Activated T-helper 9 cell treated with anti-CD3 and anti-CD28 coated beads, Interleukin-2, amount 50 U/mL, for 16 hours (primary cell): ENCODE data around the gene MB.
"Not testable (repeated sequence)": the region's sequence is repeated elsewhere in the genome, so short reads cannot be mapped to it uniquely, and the experiment has no call there.

Experiments
- DNase-seq: peaks from one replicate; pipeline ENCODE4 v3.0.0-alpha.2; 2020; ENCODE audit warnings: low read depth

Gene MB

DNA sequence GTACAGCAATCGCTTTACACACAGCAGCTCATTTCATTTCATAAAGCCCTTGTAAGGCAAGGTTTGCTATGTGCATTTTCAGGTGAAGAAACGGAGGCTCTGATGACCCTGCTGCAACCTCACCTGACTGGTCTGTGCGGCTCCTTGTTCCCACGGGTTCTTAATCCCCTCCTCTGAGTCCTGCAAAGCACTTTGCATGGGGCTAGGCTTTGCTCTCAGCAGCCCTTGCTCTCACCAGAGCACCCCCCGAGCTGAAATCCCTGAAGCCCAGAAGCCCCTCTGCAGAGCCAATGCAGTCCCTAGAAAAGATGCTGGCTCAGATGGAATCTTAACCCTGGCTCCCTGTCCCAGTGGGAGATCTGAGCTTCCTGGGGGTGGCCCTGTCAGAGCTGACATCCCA is 20.1 kb upstream of the MB start:
- DNase-seq, result no peak

DNA sequence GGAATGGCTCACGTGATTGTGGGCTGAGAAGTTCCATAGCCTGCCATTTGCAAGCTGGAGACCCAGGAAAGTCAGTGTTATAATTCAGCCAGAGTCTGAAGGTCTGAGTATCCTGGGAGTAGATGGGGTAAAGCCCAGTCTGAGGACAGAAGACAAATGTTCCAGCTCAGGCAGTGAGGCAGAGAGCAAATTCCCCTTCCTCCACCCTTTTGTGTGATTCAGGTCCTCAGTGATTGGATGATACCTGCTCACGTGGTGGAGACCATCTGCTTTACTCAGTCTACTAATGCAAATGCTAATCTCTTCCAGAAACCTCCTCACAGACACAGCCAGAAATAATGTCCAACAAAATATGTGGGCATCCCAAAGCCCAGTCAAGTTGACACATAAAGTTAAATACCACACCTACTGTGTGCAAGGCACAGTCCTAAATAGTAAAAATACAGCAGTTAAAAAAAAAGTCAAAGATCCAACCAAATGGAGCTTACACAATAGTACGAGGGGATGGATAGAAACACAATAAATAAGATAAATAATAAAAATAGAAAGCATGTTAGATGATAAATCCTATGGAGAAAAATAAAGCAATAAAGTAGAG is 17.9 kb upstream of the MB start:
- DNase-seq, result no peak

DNA sequence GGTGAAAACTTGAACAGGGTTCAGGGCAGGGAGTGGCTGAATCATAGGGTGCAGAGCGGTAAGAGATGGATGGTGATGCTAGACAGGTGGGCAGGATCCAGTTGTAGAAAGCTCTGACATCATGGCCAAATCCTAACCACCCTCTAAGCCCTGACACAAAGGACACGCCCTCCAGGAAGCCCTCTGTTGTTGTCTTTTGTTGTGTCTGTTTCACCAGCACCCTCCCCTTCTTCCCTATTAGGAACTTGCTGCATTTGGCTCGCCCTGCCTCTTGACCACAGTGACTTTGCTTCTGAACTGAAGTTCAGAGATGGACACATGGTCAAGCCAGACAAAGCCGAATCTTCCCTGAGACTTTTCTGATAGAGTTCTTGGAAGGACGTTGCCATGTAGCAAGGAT is 16.9 kb upstream of the MB start:
- no peak for DNase-seq

DNA sequence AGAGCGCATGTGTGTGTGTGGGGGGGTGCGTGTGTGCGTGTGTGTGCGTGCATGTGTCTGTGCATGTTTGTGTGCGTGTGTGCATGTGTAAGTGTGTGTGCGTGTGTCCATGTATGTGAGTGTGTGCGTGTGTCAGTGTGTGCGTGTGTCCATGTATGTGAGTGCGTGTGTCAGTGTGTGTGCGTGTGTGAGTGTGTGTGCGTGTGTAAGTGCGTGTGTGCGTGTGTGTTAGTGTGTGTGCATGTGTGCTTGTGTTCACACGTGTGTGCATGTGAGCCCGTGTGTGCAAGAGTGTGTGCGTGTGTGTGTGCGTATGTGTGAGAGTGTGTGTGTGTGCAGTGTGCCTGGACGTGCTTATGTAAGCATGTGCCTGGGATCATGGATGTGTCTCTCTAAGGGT is 16.4 kb upstream of the MB start:
- no peak for DNase-seq

DNA sequence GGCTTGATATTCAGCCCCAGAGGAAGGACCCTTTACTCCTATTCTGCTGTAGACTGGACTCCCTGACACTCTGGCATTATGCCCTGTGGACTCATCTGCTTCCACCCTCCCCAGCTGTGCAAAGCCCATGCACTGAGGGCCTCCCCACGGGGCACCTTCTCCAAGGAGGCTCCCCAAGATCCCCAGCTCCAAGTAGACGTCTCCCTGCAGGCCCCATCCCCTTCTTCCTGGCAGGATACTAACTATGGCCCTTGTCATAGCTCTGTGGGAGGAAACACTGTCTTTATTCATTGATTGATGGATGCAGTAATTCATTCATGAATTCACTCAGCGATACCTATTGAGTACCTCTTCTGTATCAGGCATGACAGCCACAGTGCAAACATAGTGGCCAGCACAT is 15.8 kb upstream of the MB start:
- no peak for DNase-seq

DNA sequence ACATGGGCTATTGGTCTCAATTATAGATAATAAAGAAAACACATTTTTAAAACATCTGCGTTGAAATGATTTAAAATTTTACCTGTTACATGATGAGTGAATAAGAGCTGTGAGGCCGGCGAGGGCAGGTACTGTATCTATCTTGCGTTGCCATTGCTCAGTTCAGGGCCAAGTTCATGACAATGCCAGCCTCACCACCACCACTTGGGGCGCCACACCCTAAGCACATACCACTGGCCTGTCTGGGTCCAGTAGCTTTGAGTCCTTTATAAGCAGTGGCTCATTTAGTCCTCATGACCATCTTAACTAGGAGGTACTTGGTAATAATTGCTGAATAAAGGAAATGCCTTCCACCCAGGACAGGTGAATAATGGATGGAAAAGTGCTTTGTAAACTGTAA is 14.5 kb upstream of the MB start:
- DNase-seq, result no peak

DNA sequence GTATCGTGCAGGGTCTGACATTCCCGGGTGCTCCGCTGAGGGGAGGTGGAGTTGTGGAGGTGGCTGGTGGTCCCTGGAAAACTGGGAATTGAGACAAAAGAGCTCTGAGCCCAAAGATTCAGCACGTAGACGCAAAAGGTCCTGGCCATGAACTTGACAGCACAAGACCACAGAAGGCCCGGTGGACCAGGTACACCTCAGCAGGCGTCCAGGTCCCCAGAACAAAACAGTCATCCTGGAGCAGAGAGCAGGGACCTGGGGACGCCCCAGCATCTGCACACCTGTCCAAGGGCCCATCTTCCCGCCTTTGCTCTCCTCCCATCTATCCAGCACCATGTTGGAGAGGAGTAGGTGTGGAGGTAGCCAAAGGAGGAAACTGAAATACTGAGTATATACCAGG is 13.8 kb upstream of the MB start:
- no peak for DNase-seq

DNA sequence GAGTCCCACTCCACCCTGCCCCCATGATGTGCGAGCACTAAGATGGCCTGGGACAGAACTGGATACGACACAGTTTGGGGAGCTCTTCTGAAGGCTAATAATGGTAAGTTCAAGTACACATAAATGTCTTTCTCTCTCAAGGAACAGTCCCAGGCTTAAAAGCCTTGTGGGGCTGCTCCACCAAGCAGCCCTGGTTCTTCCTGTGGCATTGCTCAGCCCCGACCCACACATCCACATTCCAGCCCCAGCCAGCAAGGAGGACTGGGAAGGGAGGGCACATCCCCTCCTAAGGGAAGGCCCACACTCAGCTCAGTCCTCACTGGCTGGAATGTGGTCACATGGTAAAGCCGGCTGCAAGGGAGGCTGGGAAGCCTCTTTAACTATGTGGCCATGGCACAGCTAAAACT is 13.3 kb upstream of the MB start:
- no peak for DNase-seq

DNA sequence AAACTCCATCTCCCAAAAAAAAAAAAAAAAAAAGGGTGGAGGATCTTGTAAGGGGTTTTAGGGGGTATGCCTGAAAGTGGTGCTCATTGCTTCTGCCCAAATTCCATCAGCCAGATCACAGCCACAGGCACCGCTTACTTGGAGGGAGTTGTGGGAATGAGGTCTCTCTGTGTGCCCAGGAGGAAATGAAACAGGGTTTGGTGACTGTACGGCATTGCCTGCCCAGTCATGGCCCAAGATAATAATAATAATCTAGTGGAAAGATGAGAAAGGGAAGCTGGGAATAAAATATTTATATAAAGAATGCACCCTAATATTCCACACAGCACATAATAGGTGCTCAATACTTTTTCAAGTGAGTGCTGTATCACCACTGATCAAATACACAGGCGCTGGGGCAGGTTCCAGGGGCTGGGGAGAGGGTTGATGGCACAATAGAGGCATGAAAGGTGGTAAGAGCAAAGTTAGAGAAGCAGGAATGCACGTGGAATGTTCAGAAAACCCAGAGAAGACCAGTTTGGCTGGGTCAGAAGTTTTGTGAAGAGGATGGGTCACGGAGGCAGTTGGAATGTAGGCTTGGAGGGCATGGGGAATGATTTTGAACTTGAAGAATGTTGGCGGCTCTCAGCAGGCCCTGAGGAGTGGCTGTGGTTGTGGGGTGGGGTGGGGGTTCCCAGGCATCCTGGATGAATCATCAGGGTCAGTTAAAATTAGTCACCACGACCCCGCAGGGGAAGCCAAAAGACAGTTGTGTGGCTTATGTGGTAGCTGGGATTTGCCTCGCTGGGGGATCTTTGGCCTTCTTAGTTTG is 12.5 kb upstream of the MB start:
- peak; percentile 40 for DNase-seq

DNA sequence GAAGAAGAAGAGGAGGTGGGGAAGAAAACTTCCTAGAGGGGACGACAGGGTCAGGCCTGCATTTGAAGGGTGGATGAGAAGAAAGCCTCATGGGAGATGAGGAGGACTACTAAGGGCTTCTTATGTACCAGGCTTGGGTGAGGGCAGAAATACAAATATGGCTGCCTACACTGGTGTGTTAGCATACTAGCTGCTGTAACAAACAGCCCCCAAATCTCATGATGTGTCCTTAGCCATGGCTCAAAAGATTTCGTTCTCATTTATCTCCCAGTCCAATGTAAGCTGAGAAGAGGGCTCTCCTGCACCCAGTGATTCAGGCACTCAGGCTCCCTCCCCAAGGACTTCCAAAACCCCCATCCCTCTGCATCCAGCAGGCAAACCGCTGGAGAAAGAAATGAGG is 11.6 kb upstream of the MB start:
- DNase-seq, result no peak

DNA sequence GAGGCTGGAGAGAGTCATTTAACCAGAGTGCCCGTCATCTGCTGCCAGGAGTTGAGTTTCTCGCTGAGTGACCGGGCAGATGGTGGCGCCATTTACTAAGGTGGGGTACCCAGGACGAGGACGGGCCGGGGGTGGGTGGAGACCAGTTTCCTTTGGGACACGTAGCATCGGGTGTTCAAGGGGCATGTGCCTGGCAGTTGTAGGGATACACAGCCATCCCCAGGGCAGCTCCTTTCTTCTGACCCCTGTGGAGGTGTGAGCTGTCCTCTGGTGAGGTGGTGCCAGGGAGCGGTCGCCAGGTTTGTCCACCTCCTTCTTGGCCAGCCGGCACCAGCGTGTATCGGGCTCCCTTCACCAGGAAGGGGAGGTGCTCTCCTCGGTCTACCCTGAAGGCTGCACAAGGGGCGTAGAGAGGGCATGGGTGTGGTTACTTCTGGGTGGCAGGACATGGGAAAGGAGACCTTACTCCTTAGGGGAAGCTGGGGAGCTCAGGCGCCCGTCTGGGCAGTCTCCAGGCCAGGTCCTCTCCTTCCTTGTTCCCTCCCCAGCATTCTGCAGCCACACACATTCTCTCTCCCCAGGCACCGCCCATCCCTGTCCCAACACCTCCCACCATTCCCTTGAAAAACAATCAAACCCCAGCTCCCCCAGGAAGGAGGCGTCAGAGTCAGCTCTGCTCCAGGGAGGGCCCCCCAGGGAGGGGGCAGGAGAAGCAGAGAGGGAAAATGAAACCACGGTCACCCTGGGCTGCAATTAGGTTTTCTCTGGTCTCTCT is 10.3 kb upstream of the MB start:
- peak; percentile 28 for DNase-seq

DNA sequence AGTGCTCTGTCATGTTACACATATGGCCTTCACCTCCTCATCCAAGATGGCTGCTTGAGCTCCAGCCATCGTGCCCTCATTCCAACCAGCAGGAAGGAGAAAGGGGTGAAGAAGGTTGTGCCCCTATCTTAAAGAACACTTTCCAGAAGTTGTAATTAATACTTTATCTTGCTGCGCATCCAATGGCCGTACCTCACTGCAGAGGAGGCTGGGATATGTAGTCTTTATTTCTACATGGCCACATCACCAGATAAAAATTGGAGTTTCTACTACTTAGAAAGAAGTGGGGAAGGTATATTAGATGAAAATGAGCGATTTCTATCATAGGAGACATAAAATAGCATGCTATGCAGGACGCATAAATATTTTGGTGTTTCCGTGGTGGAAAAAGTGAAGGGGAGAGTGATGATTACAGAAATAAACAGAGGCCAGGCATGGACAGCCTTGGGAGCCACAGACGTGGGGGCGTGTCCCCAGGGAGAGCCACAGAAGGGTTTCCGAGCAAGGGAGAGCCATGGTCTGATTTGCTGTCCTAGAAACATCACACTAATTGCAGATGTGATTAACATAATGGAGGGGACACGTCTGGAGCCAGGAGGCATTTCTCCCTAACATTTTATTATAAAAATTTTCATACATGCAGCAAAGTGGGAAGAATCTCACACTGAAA is 8.8 kb upstream of the MB start:
- DNase-seq, result no peak

DNA sequence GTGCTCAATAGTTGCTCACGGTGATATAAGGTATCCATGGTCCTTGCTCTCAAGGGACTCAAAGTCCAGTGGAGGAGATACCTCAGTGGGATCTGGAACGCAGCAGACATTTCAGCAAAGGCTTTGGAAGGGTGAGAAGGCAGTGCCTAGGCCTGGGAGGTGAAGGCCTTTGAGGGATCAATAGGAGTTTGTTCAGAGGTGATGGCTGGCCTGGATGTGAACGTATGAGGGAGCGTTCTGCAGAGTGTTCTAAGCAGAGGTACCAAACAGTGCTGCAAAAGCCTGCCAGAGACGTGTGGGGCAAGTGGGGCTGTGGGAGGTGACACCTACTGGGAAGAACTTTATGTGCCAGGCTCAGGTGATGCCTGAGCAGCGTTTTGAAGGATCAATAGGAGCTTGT is 7.4 kb upstream of the MB start:
- DNase-seq, result no peak

DNA sequence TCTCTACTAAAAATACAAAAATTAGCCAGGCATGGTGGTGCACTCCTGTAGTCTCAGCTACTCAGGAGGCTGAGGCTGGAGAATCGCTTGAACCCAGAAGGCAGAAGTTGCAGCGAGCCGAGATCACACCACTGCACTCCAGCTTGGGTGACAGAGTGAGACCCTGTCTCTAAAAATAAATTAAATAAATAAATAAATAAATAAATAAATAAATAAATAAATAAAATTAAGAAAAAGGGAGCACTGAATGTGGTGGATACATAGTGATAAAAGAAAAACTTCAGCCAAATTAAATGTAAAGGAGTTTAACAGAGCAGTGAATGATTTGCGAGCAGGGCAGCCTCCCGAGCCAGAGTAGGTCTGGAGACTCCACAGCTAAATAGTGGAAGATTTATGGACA is 6.8 kb upstream of the MB start:
- DNase-seq, result not testable (repeated sequence)

DNA sequence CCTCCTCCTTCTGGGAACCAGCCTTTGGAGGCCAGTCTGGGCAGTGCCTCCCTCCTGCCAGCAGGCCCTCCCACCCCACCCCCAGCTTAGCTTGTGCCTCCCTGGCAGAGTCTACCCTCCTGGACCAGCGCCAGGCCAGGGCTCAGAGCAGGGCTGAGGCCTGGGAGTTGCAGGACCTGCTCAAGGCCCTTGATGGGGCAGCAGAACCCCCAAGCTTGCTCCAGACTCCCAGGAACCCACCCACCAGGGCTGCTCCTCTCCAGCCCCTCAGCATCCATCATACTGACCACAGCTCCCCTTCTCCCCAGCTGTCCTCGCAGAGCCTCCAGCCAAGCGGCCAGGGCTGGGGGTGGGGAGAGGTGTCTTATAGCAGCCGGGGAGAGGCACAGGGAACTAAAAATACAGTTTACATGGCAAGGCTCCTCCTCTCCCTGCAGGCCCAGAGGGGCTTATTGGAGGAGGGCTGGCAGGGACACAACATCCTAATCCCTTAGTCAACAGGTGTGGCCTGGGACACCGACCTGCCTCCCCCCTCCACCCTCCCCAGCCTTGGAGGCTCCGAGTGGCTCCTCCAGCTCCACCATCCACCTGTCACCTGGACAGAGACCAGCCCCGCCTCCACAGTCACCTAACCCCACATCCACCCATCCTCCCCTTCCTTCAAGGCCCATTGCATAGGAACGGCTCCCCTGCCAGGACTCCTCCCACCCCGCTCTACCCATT is 5.2 kb upstream of the MB start:
- no peak for DNase-seq

DNA sequence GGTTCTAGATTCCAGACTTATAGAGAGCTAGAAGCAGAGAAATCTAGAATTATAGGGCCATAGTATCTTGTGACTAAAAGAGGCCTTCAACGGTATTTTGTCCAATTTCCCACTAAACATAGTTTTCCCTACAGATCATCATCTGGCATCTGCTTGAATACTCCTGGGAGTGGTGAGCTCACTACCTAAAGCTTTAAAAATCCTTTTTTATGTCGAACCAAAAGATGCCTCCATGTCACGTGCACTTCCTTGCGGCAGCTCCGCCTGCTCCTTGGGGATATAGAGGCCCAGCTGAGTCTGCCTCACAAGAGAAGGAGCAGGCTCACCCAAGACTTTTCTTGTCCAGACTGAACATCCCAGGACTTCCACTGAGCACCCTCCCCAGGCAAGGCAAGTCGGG is 4.3 kb upstream of the MB start:
- no peak for DNase-seq

DNA sequence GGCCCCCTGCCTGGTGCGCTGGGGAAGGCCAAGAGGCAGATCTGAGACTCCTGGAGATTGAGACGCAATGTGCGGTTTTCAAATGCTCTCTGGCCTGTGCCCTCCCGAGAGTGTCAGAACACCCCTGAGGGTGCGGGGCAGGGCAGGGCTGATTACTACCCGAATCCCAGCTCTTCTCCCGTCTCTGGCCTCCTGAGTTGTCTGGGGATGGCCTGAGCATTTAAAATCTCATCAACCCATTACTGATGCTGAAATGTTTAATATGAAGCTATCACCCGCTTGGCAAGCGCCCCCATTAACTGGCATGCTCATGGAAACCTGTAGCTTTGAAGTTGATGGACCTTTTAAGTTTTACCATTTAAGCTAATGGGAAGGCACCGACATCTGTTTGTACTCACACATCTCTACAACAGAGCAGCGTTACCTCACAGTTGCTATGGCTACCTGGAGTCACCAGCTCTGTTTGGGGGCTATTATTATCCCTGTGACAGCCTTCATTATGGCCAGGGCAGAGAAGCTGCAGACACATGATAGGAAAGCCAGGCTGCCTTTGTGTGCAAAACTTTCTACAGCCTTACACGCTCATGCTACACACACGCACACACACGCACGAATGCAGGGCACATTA is 3.6 kb upstream of the MB start:
- DNase-seq, result no peak

DNA sequence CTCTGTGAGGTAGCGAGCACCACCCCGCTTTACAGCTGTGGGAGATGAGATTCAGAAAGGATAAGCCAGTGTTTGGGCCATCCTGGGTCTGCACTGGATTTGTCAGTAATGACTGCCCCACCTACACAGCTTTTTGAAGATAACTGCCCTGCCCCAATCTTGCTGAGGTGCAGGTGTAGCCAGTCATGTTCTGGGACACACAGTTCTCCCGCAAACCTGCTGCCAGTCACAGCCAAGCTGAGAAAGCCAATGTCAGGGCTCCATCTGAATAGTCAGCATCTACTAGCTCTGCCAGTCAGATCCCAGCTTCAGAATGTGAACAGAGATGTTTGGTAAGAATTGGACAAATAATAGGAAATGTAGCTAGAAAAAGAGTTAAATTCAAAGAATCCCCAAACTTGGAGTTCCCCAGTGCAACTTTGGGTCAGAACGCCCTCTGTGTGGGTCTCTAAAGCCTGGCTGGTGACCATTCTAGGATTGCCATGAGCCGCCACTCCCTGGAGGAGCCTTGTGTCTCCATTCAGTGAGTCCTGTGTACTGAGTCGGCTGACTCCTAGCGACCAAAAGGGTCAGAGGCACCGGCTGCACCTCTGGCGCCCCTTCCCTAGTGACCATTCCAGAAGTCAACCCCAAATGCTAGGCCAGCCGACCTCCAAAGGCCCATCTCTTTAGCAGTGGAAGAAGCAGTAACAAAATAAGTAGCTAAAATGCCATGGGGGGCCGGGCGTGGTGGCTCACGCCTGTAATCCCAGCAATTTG is 2.4 kb upstream of the MB start:
- DNase-seq, result no peak

DNA sequence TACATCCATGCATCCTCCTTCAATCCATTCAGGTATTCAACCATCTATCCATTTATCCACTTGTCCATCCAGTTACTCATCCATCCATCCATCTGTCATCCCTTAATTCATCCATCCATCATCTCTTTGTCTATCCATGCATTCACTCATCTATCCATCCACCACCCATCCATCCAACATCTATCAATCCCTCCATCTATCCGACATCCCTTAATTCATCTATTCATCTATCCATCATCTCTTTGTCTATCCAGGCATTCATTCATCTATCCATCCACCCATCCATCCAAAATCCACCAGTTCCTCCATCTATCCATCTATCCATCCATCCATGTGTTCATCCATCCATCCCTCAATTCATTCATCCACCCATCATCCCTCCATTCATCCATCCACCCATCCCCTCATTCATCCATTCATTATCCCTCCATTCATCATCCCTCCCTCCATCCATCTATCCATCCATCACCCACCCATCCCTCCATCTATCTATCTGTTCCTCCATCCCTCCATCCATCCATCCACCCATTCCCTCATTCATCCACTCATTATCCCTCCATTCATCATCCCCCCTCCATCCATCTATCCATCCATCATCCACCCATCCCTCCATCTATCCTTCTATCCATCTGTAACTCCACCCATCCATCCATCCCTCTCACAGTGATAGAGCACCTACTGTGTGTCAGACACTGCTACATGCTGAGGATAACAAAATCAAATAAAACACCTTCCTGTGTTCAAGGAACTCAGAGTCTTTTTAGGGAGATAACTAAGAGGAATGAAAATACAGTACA is 1.5 kb upstream of the MB start:
- no peak for DNase-seq

DNA sequence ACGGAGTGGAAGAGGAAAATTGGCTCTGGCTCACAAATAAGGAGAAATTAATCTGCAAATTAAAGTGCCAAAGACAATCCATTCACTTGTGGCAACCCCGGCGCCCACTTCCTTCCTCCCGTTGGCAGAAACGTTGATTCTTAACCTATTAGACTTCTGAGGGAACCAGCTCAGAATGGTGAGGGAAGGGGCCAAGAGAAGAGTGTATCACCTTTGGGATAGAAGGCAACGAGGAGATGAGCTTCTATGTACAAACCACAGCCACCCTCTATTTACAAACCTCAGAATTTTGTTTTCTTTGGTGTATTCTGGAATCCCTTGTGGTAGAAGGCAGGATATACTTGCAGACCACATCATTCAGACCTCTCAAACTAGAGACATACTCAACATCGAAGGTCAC is 1.1 kb downstream of the MB start:
- DNase-seq, result no peak
